22Rv1 (cell line): ENCODE measurements around the gene RETREG3.

Experiments
- ZFX ChIP-seq: fragments of 450-650 bp; IDR thresholded peaks from 2 replicates; pipeline ENCODE4 v1.6.1; 2017; ENCODE audit warnings: antibody characterized with exemption, borderline replicate concordance
- TF ChIP-seq, protein P1 (sequence below): fragments of 450-650 bp; IDR thresholded peaks from 2 replicates; pipeline ENCODE4 v1.5.1; 2017; ENCODE audit warnings: mild to moderate bottlenecking

DNA sequence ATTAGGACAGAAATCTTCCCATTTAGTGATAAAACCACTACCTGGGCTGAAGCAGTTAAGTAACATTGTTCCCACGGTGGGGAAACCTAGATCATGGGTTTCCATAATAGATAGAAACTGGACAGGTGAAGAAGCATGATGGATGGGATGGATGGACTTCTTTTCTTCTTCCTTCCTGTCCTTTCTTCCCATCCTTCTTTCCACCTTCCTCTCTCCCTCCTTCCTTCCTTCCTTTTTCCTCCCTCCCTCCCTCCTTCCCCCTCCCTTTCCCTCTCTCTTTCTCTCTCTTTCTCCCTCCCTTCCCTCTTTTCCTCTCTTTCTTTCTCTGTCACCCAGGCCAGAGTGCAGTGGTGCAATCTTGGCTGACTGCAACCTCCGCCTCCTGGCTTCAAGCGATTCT, 34.7 kb downstream of the RETREG3 start:
- TF ChIP-seq, protein P1, sequence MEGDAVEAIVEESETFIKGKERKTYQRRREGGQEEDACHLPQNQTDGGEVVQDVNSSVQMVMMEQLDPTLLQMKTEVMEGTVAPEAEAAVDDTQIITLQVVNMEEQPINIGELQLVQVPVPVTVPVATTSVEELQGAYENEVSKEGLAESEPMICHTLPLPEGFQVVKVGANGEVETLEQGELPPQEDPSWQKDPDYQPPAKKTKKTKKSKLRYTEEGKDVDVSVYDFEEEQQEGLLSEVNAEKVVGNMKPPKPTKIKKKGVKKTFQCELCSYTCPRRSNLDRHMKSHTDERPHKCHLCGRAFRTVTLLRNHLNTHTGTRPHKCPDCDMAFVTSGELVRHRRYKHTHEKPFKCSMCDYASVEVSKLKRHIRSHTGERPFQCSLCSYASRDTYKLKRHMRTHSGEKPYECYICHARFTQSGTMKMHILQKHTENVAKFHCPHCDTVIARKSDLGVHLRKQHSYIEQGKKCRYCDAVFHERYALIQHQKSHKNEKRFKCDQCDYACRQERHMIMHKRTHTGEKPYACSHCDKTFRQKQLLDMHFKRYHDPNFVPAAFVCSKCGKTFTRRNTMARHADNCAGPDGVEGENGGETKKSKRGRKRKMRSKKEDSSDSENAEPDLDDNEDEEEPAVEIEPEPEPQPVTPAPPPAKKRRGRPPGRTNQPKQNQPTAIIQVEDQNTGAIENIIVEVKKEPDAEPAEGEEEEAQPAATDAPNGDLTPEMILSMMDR: no peak
- TF ChIP-seq ZFX: no peak
